Stimulated activated CD4-positive, alpha-beta T cell treated with anti-CD3 and anti-CD28 coated beads, TNF-alpha, amount 100 ng/mL, for 24 hours (primary cell): ENCODE results near the gene SLC9A9.

Experiments
- DNase-seq, 3 experiments: peaks; one replicate each; pipeline ENCODE4 v3.0.0-alpha.2; 2020; ENCODE audit warnings: low read depth in 3 of 3

SLC9A9 gene

GRCh38 chr3:143510601-143511000 lies 337.7 kb downstream of the SLC9A9 start:
- no peak for DNase-seq

- no peak for DNase-seq
These were observed 340.3 kb downstream of the SLC9A9 start for GRCh38 chr3:143507735-143508580.

- DNase-seq: no peak
These were observed 342.1 kb downstream of the SLC9A9 start for GRCh38 chr3:143506190-143506589.

GRCh38 chr3:143503325-143503885 lies 344.9 kb downstream of the SLC9A9 start:
- DNase-seq: no peak

- DNase-seq: no peak
These were observed 346.2 kb downstream of the SLC9A9 start for GRCh38 chr3:143502081-143502480.

GRCh38 chr3:143497382-143497781 lies 350.9 kb downstream of the SLC9A9 start:
- DNase-seq: no peak

GRCh38 chr3:143496191-143496590 lies 352.1 kb downstream of the SLC9A9 start:
- DNase-seq: no peak

GRCh38 chr3:143495527-143495926 lies 352.7 kb downstream of the SLC9A9 start:
- no peak for DNase-seq

- no peak for DNase-seq
These were observed 361.7 kb downstream of the SLC9A9 start for GRCh38 chr3:143486611-143487010.

GRCh38 chr3:143484846-143485512 lies 363.3 kb downstream of the SLC9A9 start:
- DNase-seq: no peak

- no peak for DNase-seq
These were observed 365.1 kb downstream of the SLC9A9 start for GRCh38 chr3:143483214-143483613.

GRCh38 chr3:143482106-143483088 lies 365.9 kb downstream of the SLC9A9 start:
- no peak for DNase-seq

GRCh38 chr3:143480344-143480743 lies 367.9 kb downstream of the SLC9A9 start:
- no peak for DNase-seq

- no peak for DNase-seq
These were observed 368.5 kb downstream of the SLC9A9 start for GRCh38 chr3:143479727-143480126.

GRCh38 chr3:143478115-143478693 lies 370.1 kb downstream of the SLC9A9 start:
- no peak for DNase-seq

- DNase-seq: no peak
These were observed 371.2 kb downstream of the SLC9A9 start for GRCh38 chr3:143476965-143477640.

- no peak for DNase-seq
These were observed 372.3 kb downstream of the SLC9A9 start for GRCh38 chr3:143475981-143476380.

- no peak for DNase-seq
These were observed 375.3 kb downstream of the SLC9A9 start for GRCh38 chr3:143472731-143473523.

- no peak for DNase-seq
These were observed 376.6 kb downstream of the SLC9A9 start for GRCh38 chr3:143471705-143472104.

- DNase-seq: no peak
These were observed 379.1 kb downstream of the SLC9A9 start for GRCh38 chr3:143469159-143469558.
